Astrocyte (in vitro differentiated cells and primary cell): ENCODE measurements around the gene NDUFS1. TPM values are rescaled to one million over a fixed set of nuclear protein-coding genes. Genes with fewer than 3 reads are reported as not detected.

Experiments
- DNase-seq: peaks from one replicate; pipeline ENCODE4 v3.0.0-alpha.2; 2010; ENCODE audit warnings: low read depth
- FAIRE-seq: peaks from 2 replicates; lab custom pipeline; 2011; peaks lifted over from hg19 to GRCh38; lab: Jason Lieb, UNC
- H2AFZ ChIP-seq: 2 replicates; pipeline ENCODE4 v1.6.0; 2012; ENCODE audit warnings: low read depth, low read length, inconsistent platforms
- H3K27ac ChIP-seq: 2 replicates; pipeline ENCODE4 v1.5.1; 2011; ENCODE audit warnings: low read depth, low read length, inconsistent platforms
- H3K27me3 ChIP-seq: 2 replicates; pipeline ENCODE4 v1.6.0; 2011; ENCODE audit warnings: low read length, inconsistent platforms; ENCODE audit not compliant: insufficient read depth
- H3K36me3 ChIP-seq: 2 replicates; pipeline ENCODE4 v1.5.1; 2011; ENCODE audit warnings: low read length, inconsistent platforms; ENCODE audit not compliant: insufficient read depth
- H3K4me1 ChIP-seq: 2 replicates; pipeline ENCODE4 v1.5.1; 2011; ENCODE audit warnings: low read length, inconsistent platforms; ENCODE audit not compliant: insufficient read depth
- H3K4me2 ChIP-seq: 2 replicates; pipeline ENCODE4 v1.6.0; 2012; ENCODE audit warnings: low read length, inconsistent platforms
- H3K4me3 ChIP-seq: 2 replicates; pipeline ENCODE4 v1.5.1; 2011; ENCODE audit warnings: low read depth, mild to moderate bottlenecking, low read length, inconsistent platforms; ENCODE audit not compliant: insufficient read depth
- H3K79me2 ChIP-seq: 2 replicates; pipeline ENCODE4 v1.6.0; 2012; ENCODE audit warnings: mild to moderate bottlenecking, low read length, inconsistent platforms; ENCODE audit not compliant: insufficient read depth
- H3K9ac ChIP-seq: 2 replicates; pipeline ENCODE4 v1.6.0; 2012; ENCODE audit warnings: mild to moderate bottlenecking, low read length, inconsistent platforms
- H3K9me3 ChIP-seq: 2 replicates; pipeline ENCODE4 v1.5.1; 2012; ENCODE audit warnings: low read depth, mild to moderate bottlenecking, low read length, inconsistent platforms; ENCODE audit not compliant: insufficient read depth
- H4K20me1 ChIP-seq: 2 replicates; pipeline ENCODE4 v1.6.0; 2012; ENCODE audit warnings: low read length, inconsistent platforms; ENCODE audit not compliant: insufficient read depth
- H3K27ac Mint-ChIP-seq: one replicate; pipeline ENCODE4 v1.8.0; 2021; ENCODE audit warnings: mild to moderate bottlenecking, mixed read lengths; ENCODE audit not compliant: unreplicated experiment
- H3K27me3 Mint-ChIP-seq: one replicate; pipeline ENCODE4 v1.8.0; 2021; ENCODE audit warnings: low read depth, mixed read lengths; ENCODE audit not compliant: unreplicated experiment
- H3K36me3 Mint-ChIP-seq: one replicate; pipeline ENCODE4 v1.8.0; 2021; ENCODE audit warnings: low read depth, mixed read lengths; ENCODE audit not compliant: unreplicated experiment
- H3K4me1 Mint-ChIP-seq: one replicate; pipeline ENCODE4 v1.8.0; 2021; ENCODE audit warnings: low read depth, mixed read lengths; ENCODE audit not compliant: unreplicated experiment
- H3K4me3 Mint-ChIP-seq: one replicate; pipeline ENCODE4 v1.8.0; 2021; ENCODE audit warnings: mild to moderate bottlenecking, moderate library complexity, mixed read lengths; ENCODE audit not compliant: unreplicated experiment
- H3K9me3 Mint-ChIP-seq: one replicate; pipeline ENCODE4 v1.8.0; 2021; ENCODE audit warnings: mild to moderate bottlenecking, mixed read lengths; ENCODE audit not compliant: unreplicated experiment
- EZH2 ChIP-seq: IDR thresholded peaks from 2 replicates; pipeline ENCODE4 v1.6.1; 2012; ENCODE audit warnings: mild to moderate bottlenecking, low read length, inconsistent platforms; ENCODE audit not compliant: insufficient read depth
- total RNA-seq: library from RNA; stranded (reverse); gene quantifications from 2 replicates; pipeline ENCODE4 v1.2.1, GENCODE V29; 2021
- TF ChIP-seq, protein P1 (sequence below): IDR thresholded peaks from 2 replicates; pipeline ENCODE4 v1.5.1; 2011; ENCODE audit warnings: low read depth, mild to moderate bottlenecking, inconsistent platforms, low read length, moderate library complexity; ENCODE audit not compliant: insufficient read depth

NDUFS1 gene
- total RNA-seq, 1 donor from 2014 or later, result 100 TPM

DNA sequence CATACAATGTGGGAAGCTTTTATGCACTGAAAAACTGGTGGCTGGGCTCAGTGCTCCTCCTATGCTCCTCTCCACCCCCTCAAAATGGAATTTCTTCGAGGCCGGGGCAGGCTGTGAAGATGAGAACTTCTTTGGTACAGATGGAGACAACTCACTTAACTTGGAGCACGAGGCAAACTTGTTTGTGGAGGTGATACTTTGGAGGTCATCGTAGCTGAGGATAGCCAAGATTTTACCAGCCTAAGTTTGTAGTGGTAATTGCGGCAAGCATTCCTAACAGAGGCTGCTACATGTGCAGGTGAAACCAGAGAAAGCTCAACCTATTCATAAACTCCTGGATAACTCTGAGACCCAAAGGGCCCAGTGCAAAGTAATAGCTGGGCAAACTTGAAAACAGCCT, 13.6 kb downstream of the NDUFS1 start:
- Histone ChIP-seq H3K27me3 (no peaks in the 10 kb centered on the region), H3K4me2 (no peak overlapping the region), H3K4me1 (no peaks in the 10 kb centered on the region), H3K9me3 (no peaks in the 10 kb centered on the region), H3K36me3 (peaks cover 64% of the 10 kb centered on the region), H3K4me3 (no peak overlapping the region), H3K27ac (no peak overlapping the region), H2AFZ (no peak overlapping the region), H3K79me2 (peaks cover 12% of the 10 kb centered on the region), H4K20me1 (peaks cover 21% of the 10 kb centered on the region), H3K9ac (no peak overlapping the region)
- Mint-ChIP-seq H3K27ac (no peak overlapping the region), H3K4me3 (no peak overlapping the region), H3K9me3 (no peaks in the 10 kb centered on the region), H3K36me3 (peaks cover 17% of the 10 kb centered on the region), H3K4me1 (peaks cover 4% of the 10 kb centered on the region), H3K27me3 (no peaks in the 10 kb centered on the region)
- TF ChIP-seq, protein P1, sequence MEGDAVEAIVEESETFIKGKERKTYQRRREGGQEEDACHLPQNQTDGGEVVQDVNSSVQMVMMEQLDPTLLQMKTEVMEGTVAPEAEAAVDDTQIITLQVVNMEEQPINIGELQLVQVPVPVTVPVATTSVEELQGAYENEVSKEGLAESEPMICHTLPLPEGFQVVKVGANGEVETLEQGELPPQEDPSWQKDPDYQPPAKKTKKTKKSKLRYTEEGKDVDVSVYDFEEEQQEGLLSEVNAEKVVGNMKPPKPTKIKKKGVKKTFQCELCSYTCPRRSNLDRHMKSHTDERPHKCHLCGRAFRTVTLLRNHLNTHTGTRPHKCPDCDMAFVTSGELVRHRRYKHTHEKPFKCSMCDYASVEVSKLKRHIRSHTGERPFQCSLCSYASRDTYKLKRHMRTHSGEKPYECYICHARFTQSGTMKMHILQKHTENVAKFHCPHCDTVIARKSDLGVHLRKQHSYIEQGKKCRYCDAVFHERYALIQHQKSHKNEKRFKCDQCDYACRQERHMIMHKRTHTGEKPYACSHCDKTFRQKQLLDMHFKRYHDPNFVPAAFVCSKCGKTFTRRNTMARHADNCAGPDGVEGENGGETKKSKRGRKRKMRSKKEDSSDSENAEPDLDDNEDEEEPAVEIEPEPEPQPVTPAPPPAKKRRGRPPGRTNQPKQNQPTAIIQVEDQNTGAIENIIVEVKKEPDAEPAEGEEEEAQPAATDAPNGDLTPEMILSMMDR, result no peak
- no peak for TF ChIP-seq EZH2
- DNase-seq, result no peak
- FAIRE-seq, result no peak

DNA sequence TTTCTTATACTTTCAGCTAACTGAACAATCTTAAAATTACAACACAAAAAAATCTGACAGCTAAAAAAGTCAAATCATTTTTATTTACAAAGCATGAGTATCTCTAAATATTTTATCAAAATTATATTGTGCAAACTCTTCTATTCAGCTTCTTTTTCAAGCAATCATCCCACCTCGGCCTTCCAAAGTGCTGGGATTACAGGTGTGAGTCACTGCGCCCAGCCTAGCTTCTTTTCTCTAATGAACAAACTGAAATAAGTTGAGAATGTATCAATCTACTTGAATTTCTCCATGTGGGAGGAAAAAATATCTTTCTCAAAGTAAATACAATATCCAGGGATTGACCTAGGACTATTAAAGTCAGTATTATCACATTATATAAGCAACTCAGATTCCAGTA, 14.9 kb downstream of the NDUFS1 start:
- Mint-ChIP-seq H3K4me3 (no peak overlapping the region), H3K27me3 (no peaks in the 10 kb centered on the region), H3K27ac (no peak overlapping the region), H3K36me3 (peaks cover 17% of the 10 kb centered on the region), H3K4me1 (no peaks in the 10 kb centered on the region), H3K9me3 (no peaks in the 10 kb centered on the region)
- H3K27ac ChIP-seq, result no peak overlapping the region
- no peak overlapping the region for H3K4me3 ChIP-seq
- peaks cover 68% of the 10 kb centered on the region for H3K36me3 ChIP-seq
- no peak for TF ChIP-seq EZH2
- TF ChIP-seq, protein P1, result no peak
- peaks cover 13% of the 10 kb centered on the region for H4K20me1 ChIP-seq
- FAIRE-seq (no peak), DNase-seq (no peak)
- no peaks in the 10 kb centered on the region for H3K9me3 ChIP-seq
- no peaks in the 10 kb centered on the region for H3K4me1 ChIP-seq
- peaks cover 2% of the 10 kb centered on the region for H3K79me2 ChIP-seq
- H3K4me2 ChIP-seq, result no peak overlapping the region
- H2AFZ ChIP-seq, result no peak overlapping the region
- no peaks in the 10 kb centered on the region for H3K27me3 ChIP-seq
- no peak overlapping the region for H3K9ac ChIP-seq

DNA sequence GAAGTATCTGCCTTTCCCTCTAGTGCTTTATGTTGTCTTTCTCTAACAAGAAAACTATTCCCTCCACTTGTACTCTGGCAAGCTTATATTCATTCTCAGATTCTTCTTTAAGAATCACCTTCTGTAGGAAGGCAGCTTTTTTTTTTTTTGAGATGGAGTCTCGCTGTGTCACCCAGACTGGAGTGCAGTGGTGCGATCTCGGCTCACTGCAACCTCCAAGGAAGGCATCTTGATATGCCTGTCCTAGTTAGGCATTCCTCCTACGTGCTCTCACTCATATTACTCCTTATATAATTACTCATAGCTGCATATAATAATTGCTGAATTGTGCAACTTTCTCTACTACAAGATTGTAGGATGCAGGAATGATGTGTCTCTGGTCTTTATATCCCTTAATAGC, 15.8 kb downstream of the NDUFS1 start:
- Histone ChIP-seq H3K9ac (no peak overlapping the region), H3K9me3 (no peaks in the 10 kb centered on the region), H3K79me2 (no peaks in the 10 kb centered on the region), H4K20me1 (peaks cover 13% of the 10 kb centered on the region), H3K36me3 (peaks cover 64% of the 10 kb centered on the region), H3K27me3 (no peaks in the 10 kb centered on the region), H3K4me3 (no peak overlapping the region), H3K4me2 (no peak overlapping the region), H3K27ac (no peak overlapping the region), H2AFZ (no peak overlapping the region), H3K4me1 (no peaks in the 10 kb centered on the region)
- TF ChIP-seq, protein P1, result no peak
- no peak for TF ChIP-seq EZH2
- Mint-ChIP-seq H3K4me3 (no peak overlapping the region), H3K36me3 (peaks cover 15% of the 10 kb centered on the region), H3K4me1 (no peaks in the 10 kb centered on the region), H3K27ac (no peak overlapping the region), H3K9me3 (no peaks in the 10 kb centered on the region), H3K27me3 (no peaks in the 10 kb centered on the region)
- FAIRE-seq (no peak), DNase-seq (no peak)
